Esophagus (tissue), 2 donors: Measurements from ENCODE around the gene MON1B. TPM values are rescaled to one million over a fixed set of nuclear protein-coding genes. Genes with fewer than 3 reads are reported as not detected.
A peak's percentile ranks its signal among the peaks of the same experiment; 100 is the strongest.

Source experiments
- H3K27ac ChIP-seq, 2 donors: one replicate each; pipeline ENCODE4 v1.5.1; 2013; ENCODE audit warnings: low read depth in 2 of 2, mild to moderate bottlenecking in 2 of 2, inconsistent platforms in 1 of 2, low read length in 1 of 2, moderate library complexity in 1 of 2
- H3K27me3 ChIP-seq, 2 donors: one replicate each; pipeline ENCODE4 v1.6.1; 2013; ENCODE audit warnings: low read length in 2 of 2, control low read depth in 1 of 2, mild to moderate bottlenecking in 1 of 2; ENCODE audit not compliant: insufficient read depth in 2 of 2, control insufficient read depth in 1 of 2
- H3K36me3 ChIP-seq, 2 donors: one replicate each; pipeline ENCODE4 v1.6.1; 2013; ENCODE audit warnings: low read length in 1 of 2; ENCODE audit not compliant: control insufficient read depth in 2 of 2, insufficient read depth in 2 of 2
- H3K4me1 ChIP-seq, 2 donors: one replicate each; pipeline ENCODE4 v1.6.1; 2013; ENCODE audit warnings: low read length in 1 of 2; ENCODE audit not compliant: control insufficient read depth in 2 of 2, insufficient read depth in 2 of 2
- H3K4me3 ChIP-seq, 2 donors: one replicate each; pipeline ENCODE4 v1.5.1; 2013; ENCODE audit warnings: low read length in 2 of 2, mild to moderate bottlenecking in 2 of 2, low read depth in 1 of 2, moderate library complexity in 1 of 2
- H3K9me3 ChIP-seq, 2 donors: one replicate each; pipeline ENCODE4 v1.6.1; 2013; ENCODE audit warnings: mild to moderate bottlenecking in 2 of 2, low read depth in 1 of 2, low read length in 1 of 2, moderate library complexity in 1 of 2; ENCODE audit not compliant: control insufficient read depth in 2 of 2, insufficient read depth in 1 of 2
- WGBS, 2 donors: extraction: QIAGEN DNeasy Blood & Tissue Kit; methylation state at CpG; one replicate each; pipeline ENCODE4 v1.1.7; 2013; 5-methylcytosine and 5-hydroxymethylcytosine counted together
- polyA plus RNA-seq, 2 donors: library from polyadenylated mRNA; stranded (reverse); fragments of 200-250 nt; gene quantifications; one replicate each; pipeline ENCODE4 v1.2.3, GENCODE V29; 2013
- donor health status: healthy with polysubstance abuse.
- donor health status: Bipolar disorder and iron deficiency.

The MON1B gene
- polyA plus RNA-seq, 2 donors, result 12.3 to 14.8 TPM

DNA sequence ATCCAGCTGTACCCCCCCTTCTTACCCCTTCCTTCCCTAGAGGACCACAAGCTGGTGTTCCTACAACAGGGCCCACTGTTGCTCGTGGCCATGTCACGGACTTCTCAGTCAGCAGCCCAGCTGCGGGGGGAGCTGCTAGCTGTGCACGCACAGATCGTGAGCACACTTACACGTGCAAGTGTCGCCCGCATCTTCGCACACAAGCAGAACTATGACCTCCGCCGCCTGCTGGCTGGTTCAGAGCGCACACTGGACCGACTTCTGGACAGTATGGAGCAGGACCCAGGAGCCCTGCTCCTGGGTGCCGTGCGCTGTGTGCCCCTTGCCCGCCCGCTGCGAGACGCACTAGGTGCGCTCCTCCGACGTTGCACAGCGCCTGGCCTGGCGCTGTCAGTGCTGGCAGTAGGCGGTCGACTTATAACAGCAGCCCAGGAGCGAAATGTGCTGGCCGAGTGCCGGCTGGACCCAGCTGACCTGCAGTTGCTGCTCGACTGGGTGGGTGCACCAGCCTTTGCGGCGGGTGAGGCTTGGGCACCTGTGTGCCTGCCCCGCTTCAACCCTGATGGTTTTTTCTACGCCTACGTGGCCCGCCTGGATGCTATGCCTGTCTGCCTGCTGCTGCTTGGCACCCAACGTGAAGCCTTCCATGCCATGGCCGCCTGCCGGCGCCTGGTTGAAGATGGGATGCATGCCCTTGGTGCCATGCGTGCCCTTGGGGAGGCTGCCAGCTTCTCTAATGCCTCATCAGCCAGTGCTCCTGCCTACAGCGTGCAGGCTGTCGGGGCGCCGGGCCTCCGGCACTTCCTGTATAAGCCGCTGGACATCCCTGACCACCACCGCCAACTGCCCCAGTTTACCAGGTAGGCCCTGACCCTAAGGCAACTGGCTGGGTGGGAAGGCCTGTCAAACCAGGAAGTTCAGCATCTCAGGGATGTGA is 3.6 kb downstream of the MON1B start:
- H3K27me3 ChIP-seq, result no peaks in the 10 kb centered on the region
- 96% methylated on average over 47 to 48 of the region's 48 CpGs for WGBS, 2 donors
- no peaks in the 10 kb centered on the region for H3K4me1 ChIP-seq
- H3K27ac ChIP-seq, result no peak overlapping the region
- H3K4me3 ChIP-seq, result no peak overlapping the region
- H3K36me3 ChIP-seq, result peaks cover 23 to 45% of the 10 kb centered on the region in 2 donors
- H3K9me3 ChIP-seq, result no peaks in the 10 kb centered on the region

DNA sequence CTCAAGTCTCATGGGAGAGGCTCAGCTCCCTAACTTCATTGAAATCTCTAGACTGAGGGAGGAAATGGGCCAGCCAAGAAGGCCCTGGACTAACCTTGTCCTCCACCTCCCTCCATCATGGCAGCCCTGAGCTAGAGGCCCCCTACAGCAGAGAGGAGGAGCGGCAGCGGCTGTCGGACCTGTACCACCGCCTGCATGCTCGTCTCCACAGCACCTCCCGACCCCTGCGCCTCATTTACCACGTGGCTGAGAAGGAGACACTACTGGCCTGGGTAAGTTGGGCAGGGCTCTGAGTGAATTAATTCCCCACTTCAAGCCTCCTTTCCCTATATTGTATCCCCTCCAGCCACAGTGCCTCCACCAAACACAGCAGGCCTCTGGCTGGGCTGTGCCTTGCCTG is 4.4 kb downstream of the MON1B start:
- no peaks in the 10 kb centered on the region for H3K4me1 ChIP-seq
- no peak overlapping the region for H3K27ac ChIP-seq
- no peaks in the 10 kb centered on the region for H3K27me3 ChIP-seq
- peaks cover 23 to 47% of the 10 kb centered on the region in 2 donors for H3K36me3 ChIP-seq
- 86 to 90% methylated on average over 8 of the region's 8 CpGs for WGBS, 2 donors
- H3K4me3 ChIP-seq, result no peak overlapping the region
- no peaks in the 10 kb centered on the region for H3K9me3 ChIP-seq

DNA sequence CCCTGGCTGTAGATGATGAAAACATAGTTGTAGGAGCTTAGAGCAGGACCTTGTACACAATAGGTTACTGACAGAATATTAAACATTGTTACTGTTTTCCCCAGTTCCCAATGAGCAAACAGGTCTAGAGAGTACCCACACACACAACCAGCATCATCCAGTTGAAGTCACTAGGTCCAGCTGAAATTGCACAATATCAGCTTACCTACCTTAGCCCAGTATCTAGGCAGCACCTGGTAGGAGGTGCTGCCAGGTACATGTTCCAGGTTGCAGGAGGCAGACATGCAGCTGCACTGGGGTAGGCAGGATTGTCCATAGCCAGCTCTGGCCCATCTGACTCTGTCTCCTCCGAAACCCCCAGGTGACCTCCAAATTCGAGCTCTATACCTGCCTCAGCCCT is 6.8 kb downstream of the MON1B start:
- H3K27me3 ChIP-seq, result no peaks in the 10 kb centered on the region
- no peak overlapping the region for H3K27ac ChIP-seq
- no peaks in the 10 kb centered on the region for H3K4me1 ChIP-seq
- H3K4me3 ChIP-seq, result no peak overlapping the region
- H3K36me3 ChIP-seq, result peaks cover 23 to 47% of the 10 kb centered on the region in 2 donors
- 94 to 100% methylated on average over 2 of the region's 2 CpGs for WGBS, 2 donors
- no peaks in the 10 kb centered on the region for H3K9me3 ChIP-seq

DNA sequence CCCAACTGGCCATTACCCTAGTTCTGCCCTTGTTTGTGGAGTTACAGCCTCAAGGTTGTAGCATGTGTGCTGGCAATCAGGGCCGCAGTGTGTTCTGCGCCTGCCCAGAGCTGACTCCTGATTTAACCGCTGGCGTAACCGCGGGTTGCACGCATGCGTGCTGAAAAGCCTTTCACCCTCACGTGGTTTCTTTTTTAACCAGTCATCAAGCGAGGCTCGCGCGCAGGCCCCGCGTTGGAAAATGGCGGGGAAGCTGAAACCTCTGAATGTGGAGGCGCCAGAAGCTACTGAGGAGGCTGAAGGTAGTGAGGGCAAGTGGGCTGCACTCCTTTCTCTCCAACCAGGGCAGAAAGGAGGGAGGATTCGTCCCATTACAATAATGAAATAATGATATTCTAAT is 8.2 kb downstream of the MON1B start, which contains the start of gene SYCE1L:
Gene SYCE1L (plus strand): TSS at position 198 of the 400 bp plus-strand sequence. CDS start 44 bp downstream, at position 242.
- Histone ChIP-seq H3K9me3 (no peaks in the 10 kb centered on the region), H3K4me3 (no peak within 1 kb of the TSS), H3K4me1 (no peaks in the 10 kb centered on the region), H3K27ac (no peak within 1 kb of the TSS), H3K36me3 (peaks cover 18 to 38% of the 10 kb centered on the region in 2 donors), H3K27me3 (no peaks in the 10 kb centered on the region)
- WGBS, 2 donors, result 94 to 96% methylated on average over 18 of the region's 18 CpGs

DNA sequence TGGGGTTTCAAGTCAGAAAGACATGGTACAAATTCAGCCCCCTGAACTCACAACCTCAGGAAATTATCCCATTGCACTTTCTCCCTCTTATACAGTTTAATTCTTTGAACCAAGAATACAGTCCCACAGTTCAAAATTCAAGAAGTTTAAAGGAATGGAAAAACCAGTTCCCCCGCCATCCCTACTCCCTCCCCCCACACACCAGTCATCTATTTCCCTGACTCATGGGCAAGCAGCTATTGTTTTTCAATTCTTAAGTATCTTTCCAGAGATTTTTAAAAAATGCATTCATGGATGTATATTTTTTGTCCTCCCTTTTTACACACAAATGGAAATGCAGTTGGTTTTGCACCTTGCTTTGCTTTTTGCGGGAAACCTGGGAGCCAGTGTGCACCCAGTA is 15.5 kb downstream of the MON1B start:
- H3K27me3 ChIP-seq, result no peaks in the 10 kb centered on the region
- H3K9me3 ChIP-seq, result no peaks in the 10 kb centered on the region
- no peaks in the 10 kb centered on the region for H3K36me3 ChIP-seq
- no peak overlapping the region for H3K27ac ChIP-seq
- H3K4me3 ChIP-seq, result no peak overlapping the region
- WGBS, 2 donors, result 79 to 80% methylated on average over 2 of the region's 2 CpGs
- H3K4me1 ChIP-seq, result no peaks in the 10 kb centered on the region

DNA sequence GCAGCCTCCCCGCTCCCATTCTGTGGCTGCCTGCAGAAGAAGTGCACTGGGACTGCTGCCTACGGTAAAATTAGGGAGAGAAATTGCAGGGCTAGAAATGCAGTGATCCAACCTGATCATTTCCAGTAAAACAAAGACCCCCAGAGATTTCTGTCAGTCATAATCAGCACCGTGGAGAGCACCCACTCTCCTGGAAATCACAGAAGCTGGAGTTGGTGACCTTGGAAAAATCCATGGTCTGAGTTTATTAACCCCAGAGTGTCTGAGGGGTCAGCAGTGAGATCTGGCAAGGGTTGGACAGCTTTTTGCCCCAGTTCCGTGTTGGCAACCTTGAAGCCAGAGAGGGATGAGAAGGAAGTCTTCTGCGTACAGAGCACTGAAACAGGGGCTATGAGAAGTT is 16.0 kb downstream of the MON1B start:
- no peaks in the 10 kb centered on the region for H3K27me3 ChIP-seq
- no peak overlapping the region for H3K27ac ChIP-seq
- H3K36me3 ChIP-seq, result no peaks in the 10 kb centered on the region
- 63 to 69% methylated on average over 5 of the region's 5 CpGs for whole genome bisulfite sequencing, 2 donors
- no peaks in the 10 kb centered on the region for H3K4me1 ChIP-seq
- H3K9me3 ChIP-seq, result no peaks in the 10 kb centered on the region
- no peak overlapping the region for H3K4me3 ChIP-seq

DNA sequence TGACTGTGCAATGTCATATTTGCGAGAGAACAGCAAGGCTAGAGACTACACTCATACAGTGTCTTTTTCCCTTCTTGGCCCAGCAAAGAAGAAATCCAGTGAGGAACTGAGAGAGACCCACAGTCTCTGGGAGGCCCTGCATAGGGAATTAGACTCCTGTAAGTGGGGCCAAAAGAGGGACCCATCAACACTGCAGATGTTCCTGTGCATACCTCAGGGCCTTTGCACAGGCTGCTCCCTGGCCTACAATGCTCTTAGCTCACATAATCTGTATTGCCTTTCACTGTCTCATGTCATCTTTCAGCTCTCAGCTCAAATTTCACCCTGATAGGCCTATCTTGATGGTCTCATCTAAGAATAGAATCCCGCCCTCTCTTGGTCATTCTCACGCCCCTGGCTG is 17.4 kb downstream of the MON1B start:
- WGBS, 2 donors, result 86% methylated on average over 3 of the region's 3 CpGs
- no peaks in the 10 kb centered on the region for H3K36me3 ChIP-seq
- H3K27me3 ChIP-seq, result no peaks in the 10 kb centered on the region
- H3K4me1 ChIP-seq, result peaks cover 0 to under 1% of the 10 kb centered on the region in 2 donors
- no peak overlapping the region for H3K4me3 ChIP-seq
- no peaks in the 10 kb centered on the region for H3K9me3 ChIP-seq
- no peak overlapping the region for H3K27ac ChIP-seq

DNA sequence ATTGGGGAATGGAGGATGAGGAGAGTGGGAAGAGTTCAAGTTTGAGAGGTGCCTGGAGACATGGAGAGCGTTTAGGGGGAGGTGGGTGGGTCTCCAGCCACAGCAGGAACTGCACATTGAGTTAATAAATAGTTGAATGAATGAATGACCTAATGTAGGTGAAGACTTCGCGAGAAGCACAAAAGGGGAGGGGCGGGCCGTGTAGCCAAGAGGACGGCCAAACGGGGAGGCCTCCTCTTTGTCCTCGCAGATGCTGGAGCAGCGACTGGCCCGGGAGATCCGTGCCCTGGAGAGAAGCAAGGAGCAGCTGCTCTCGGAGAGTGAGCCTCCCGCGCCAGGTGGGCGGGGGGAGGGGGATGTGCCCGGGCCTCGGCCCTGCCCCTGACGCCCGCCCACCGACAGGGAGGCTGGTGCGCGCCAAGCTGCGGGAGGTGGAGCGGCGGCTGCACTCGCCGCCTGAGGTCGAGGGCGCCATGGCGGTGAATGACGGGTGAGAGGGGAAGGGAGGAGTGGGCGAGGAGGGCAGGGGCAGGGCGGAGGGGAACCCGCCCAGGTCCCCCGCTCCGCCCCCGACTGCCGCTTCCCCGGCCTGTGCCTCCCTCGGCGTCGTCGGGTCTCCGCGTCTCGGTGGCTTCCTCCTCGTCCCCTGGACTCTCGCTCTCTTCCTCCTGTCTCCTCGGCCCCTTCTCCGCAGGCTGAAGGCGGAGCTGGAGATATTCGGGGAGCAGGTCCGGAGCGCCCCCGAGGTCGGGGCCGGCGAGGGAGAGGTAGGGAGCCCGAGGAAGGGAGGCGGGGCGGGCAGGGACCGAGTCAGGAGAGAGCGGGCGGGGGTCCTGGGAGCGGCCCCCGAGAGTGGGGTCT is 21.1 kb downstream of the MON1B start:
- H3K36me3 ChIP-seq, result no peaks in the 10 kb centered on the region
- WGBS, 2 donors, result 2 to 4% methylated on average over 28 to 66 of the region's 66 CpGs
- no peaks in the 10 kb centered on the region for H3K27me3 ChIP-seq
- peak overlapping the region; percentile 20 to 41 for H3K27ac ChIP-seq
- no peaks in the 10 kb centered on the region for H3K9me3 ChIP-seq
- H3K4me3 ChIP-seq, result peak overlapping the region; percentile 41 to 56
- H3K4me1 ChIP-seq, result peaks cover 0 to 4% of the 10 kb centered on the region in 2 donors

DNA sequence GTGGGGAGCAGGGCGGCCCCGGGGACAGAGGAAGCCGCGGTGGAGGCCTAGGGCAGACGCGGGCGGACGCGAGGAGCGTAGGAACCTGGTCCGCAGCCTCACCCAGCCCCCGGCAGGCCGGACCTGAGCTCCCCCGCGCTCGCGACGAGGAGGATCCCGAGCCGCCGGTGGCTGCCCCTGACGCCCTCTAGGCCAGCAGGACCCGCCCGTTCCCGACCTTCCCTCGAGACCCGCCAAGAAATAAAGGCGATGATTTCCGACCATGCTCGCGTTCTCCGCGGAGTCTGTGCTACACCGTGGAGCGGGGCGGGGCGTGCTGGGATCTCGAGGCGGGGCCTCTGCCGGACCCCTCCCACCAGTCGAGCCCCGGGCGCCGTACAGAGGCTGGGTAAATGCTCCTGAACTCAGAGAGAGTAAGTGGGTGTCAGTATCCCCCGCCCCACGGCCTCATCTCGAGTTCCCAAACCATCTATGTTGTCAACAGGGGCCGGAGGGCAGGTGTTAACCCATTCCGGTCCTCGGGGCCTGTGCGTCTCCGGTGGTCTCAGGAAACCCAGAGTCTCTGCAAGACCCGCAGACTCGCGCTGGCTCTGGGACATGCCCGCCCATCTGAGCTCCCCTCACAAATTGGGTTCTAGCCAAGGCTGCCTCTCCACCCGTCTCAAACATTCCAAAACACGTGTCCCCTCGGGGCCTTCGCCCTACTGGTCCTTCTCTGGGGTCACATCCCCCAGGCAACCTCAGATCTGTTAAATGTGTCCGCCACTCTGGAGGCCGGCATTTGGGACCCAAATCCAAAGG is 22.0 kb downstream of the MON1B start:
- Histone ChIP-seq H3K4me3 (peak overlapping the region; percentile 41 to 56), H3K27ac (peak overlapping the region; percentile 20 to 41), H3K27me3 (no peaks in the 10 kb centered on the region), H3K4me1 (peaks cover 0 to 4% of the 10 kb centered on the region in 2 donors), H3K9me3 (no peaks in the 10 kb centered on the region), H3K36me3 (no peaks in the 10 kb centered on the region)
- 16 to 19% methylated on average over 56 to 62 of the region's 62 CpGs for WGBS, 2 donors
